ENCODE data around the gene ENTPD1. TPM values are rescaled to one million over a fixed set of nuclear protein-coding genes. Genes with fewer than 3 reads are reported as not detected.

Gene ENTPD1
- total RNA-seq, 1 donor from 2014 or later = 0.95 TPM

DNA sequence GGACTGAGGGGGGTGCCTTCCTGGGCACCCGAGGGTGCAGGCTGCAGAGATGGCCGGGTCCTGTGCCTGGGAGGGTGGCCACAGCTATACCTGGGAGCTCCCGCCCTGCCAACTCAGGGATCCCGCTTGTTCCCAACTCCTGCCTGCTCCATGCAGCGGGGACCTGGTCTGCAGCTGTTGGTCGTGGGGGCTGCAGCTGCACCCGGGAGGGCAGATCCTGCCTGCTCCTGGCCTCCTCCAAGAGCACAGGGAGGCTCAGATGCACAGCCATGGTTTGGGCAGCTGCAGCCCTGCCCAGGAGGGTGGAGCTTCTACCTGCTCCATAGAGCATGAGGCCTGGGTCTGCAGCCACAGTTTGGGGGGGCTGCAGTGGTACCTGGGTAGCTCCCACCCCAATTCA is 49.0 kb upstream of the ENTPD1 start:
- no peaks in the 10 kb centered on the region for H3K4me1 Mint-ChIP-seq (ENCODE audit: low read depth, unreplicated experiment)
- H3K36me3 ChIP-seq (ENCODE audit: insufficient read depth, low read length) = no peaks in the 10 kb centered on the region
- no peak overlapping the region for H3K27ac Mint-ChIP-seq (ENCODE audit: unreplicated experiment)

GRCh38 chr10:95711492-95711891 is 44.5 kb upstream of the ENTPD1 start:
- H3K4me1 Mint-ChIP-seq (ENCODE audit: low read depth, unreplicated experiment) = no peaks in the 10 kb centered on the region
- H2AFZ ChIP-seq (ENCODE audit: low read depth, low read length) = no peak overlapping the region
- H3K4me1 ChIP-seq (ENCODE audit: insufficient read depth, low read length) = no peaks in the 10 kb centered on the region
- no peaks in the 10 kb centered on the region for H3K27me3 ChIP-seq (ENCODE audit: insufficient read depth, low read length)
- no peak overlapping the region for H3K27ac Mint-ChIP-seq (ENCODE audit: unreplicated experiment)
- no peak for DNase-seq (ENCODE audit: low read depth)
- no peaks in the 10 kb centered on the region for H3K9me3 ChIP-seq (ENCODE audit: insufficient read depth, low read depth, low read length)
- no peak for TF ChIP-seq EZH2 (IDR thresholded peaks at IDR 0.05; ENCODE audit: insufficient read depth, low read length)
- TF ChIP-seq, protein P1, sequence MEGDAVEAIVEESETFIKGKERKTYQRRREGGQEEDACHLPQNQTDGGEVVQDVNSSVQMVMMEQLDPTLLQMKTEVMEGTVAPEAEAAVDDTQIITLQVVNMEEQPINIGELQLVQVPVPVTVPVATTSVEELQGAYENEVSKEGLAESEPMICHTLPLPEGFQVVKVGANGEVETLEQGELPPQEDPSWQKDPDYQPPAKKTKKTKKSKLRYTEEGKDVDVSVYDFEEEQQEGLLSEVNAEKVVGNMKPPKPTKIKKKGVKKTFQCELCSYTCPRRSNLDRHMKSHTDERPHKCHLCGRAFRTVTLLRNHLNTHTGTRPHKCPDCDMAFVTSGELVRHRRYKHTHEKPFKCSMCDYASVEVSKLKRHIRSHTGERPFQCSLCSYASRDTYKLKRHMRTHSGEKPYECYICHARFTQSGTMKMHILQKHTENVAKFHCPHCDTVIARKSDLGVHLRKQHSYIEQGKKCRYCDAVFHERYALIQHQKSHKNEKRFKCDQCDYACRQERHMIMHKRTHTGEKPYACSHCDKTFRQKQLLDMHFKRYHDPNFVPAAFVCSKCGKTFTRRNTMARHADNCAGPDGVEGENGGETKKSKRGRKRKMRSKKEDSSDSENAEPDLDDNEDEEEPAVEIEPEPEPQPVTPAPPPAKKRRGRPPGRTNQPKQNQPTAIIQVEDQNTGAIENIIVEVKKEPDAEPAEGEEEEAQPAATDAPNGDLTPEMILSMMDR (IDR thresholded peaks at IDR 0.05; ENCODE audit: insufficient read depth, low read depth, low read length) = no peak
- no peak overlapping the region for H3K4me3 Mint-ChIP-seq (ENCODE audit: unreplicated experiment)
- no peaks in the 10 kb centered on the region for H3K36me3 Mint-ChIP-seq (ENCODE audit: low read depth, unreplicated experiment)
- H3K9ac ChIP-seq (ENCODE audit: low read length) = no peak overlapping the region
- H3K4me3 ChIP-seq (ENCODE audit: insufficient read depth, low read depth, low read length) = no peak overlapping the region
- no peaks in the 10 kb centered on the region for H3K79me2 ChIP-seq (ENCODE audit: insufficient read depth, low read length)
- H4K20me1 ChIP-seq (ENCODE audit: insufficient read depth, low read length) = no peaks in the 10 kb centered on the region
- no peaks in the 10 kb centered on the region for H3K9me3 Mint-ChIP-seq (ENCODE audit: unreplicated experiment)
- FAIRE-seq = no peak
- H3K36me3 ChIP-seq (ENCODE audit: insufficient read depth, low read length) = no peaks in the 10 kb centered on the region
- H3K27ac ChIP-seq (ENCODE audit: low read depth, low read length) = no peak overlapping the region
- H3K27me3 Mint-ChIP-seq (ENCODE audit: low read depth, unreplicated experiment) = no peaks in the 10 kb centered on the region
- H3K4me2 ChIP-seq (ENCODE audit: low read length) = no peak overlapping the region

More for the DNA sequence above, 49.0 kb upstream of the ENTPD1 start:
- Mint-ChIP-seq H3K4me3 (ENCODE audit: unreplicated experiment) (no peak overlapping the region), H3K9me3 (ENCODE audit: unreplicated experiment) (no peaks in the 10 kb centered on the region), H3K27me3 (ENCODE audit: low read depth, unreplicated experiment) (no peaks in the 10 kb centered on the region), H3K36me3 (ENCODE audit: low read depth, unreplicated experiment) (no peaks in the 10 kb centered on the region)
- no peaks in the 10 kb centered on the region for H3K27me3 ChIP-seq (ENCODE audit: insufficient read depth, low read length)
- no peak overlapping the region for H2AFZ ChIP-seq (ENCODE audit: low read depth, low read length)
- DNase-seq (ENCODE audit: low read depth) (no peak), FAIRE-seq (no peak)
- H3K4me1 ChIP-seq (ENCODE audit: insufficient read depth, low read length) = no peaks in the 10 kb centered on the region
- no peak overlapping the region for H3K27ac ChIP-seq (ENCODE audit: low read depth, low read length)
- H3K79me2 ChIP-seq (ENCODE audit: insufficient read depth, low read length) = no peaks in the 10 kb centered on the region
- no peaks in the 10 kb centered on the region for H4K20me1 ChIP-seq (ENCODE audit: insufficient read depth, low read length)
- H3K4me2 ChIP-seq (ENCODE audit: low read length) = no peak overlapping the region
- H3K4me3 ChIP-seq (ENCODE audit: insufficient read depth, low read depth, low read length) = no peak overlapping the region
- no peak overlapping the region for H3K9ac ChIP-seq (ENCODE audit: low read length)
- no peak for TF ChIP-seq EZH2 (IDR thresholded peaks at IDR 0.05; ENCODE audit: insufficient read depth, low read length)
- TF ChIP-seq, protein P1 (IDR thresholded peaks at IDR 0.05; ENCODE audit: insufficient read depth, low read depth, low read length) = no peak
- no peaks in the 10 kb centered on the region for H3K9me3 ChIP-seq (ENCODE audit: insufficient read depth, low read depth, low read length)

DNA sequence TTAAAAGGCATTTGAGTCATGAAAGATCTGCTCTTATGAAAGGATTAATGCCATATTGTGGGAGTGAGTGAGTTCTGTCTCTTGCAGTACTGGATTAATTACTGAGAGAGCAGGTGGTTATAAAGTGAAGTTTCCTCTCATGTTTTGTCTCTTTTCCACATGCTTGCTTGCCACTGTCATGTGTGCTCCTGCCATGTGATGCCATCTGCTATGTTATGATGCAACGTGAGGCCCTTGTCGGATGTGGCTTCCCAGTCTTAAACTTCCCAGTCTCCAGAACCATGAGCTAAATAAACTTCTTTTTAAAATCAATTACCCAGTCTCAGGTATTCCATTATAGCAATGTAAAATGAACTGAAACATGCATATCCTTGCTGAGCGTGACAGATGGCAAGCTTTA is 39.5 kb upstream of the ENTPD1 start:
- Mint-ChIP-seq H3K9me3 (ENCODE audit: unreplicated experiment) (no peaks in the 10 kb centered on the region), H3K36me3 (ENCODE audit: low read depth, unreplicated experiment) (no peaks in the 10 kb centered on the region), H3K4me1 (ENCODE audit: low read depth, unreplicated experiment) (no peaks in the 10 kb centered on the region), H3K27me3 (ENCODE audit: low read depth, unreplicated experiment) (peaks cover 6% of the 10 kb centered on the region), H3K4me3 (ENCODE audit: unreplicated experiment) (no peak overlapping the region), H3K27ac (ENCODE audit: unreplicated experiment) (no peak overlapping the region)
- H3K36me3 ChIP-seq (ENCODE audit: insufficient read depth, low read length) = no peaks in the 10 kb centered on the region
- H3K27me3 ChIP-seq (ENCODE audit: insufficient read depth, low read length) = no peaks in the 10 kb centered on the region
- H3K9ac ChIP-seq (ENCODE audit: low read length) = no peak overlapping the region
- H3K4me2 ChIP-seq (ENCODE audit: low read length) = no peak overlapping the region
- no peak overlapping the region for H2AFZ ChIP-seq (ENCODE audit: low read depth, low read length)
- no peak for FAIRE-seq
- TF ChIP-seq, protein P1 (IDR thresholded peaks at IDR 0.05; ENCODE audit: insufficient read depth, low read depth, low read length) = no peak
- TF ChIP-seq EZH2 (IDR thresholded peaks at IDR 0.05; ENCODE audit: insufficient read depth, low read length) = no peak
- H3K9me3 ChIP-seq (ENCODE audit: insufficient read depth, low read depth, low read length) = no peaks in the 10 kb centered on the region
- no peak overlapping the region for H3K4me3 ChIP-seq (ENCODE audit: insufficient read depth, low read depth, low read length)
- H4K20me1 ChIP-seq (ENCODE audit: insufficient read depth, low read length) = no peaks in the 10 kb centered on the region
- no peak overlapping the region for H3K27ac ChIP-seq (ENCODE audit: low read depth, low read length)
- no peaks in the 10 kb centered on the region for H3K4me1 ChIP-seq (ENCODE audit: insufficient read depth, low read length)
- DNase-seq (ENCODE audit: low read depth) = no peak
- no peaks in the 10 kb centered on the region for H3K79me2 ChIP-seq (ENCODE audit: insufficient read depth, low read length)
